Lower leg skin (tissue), 3 donors: Measurements from ENCODE around the gene SERPINA4.

Experiments
- POLR2A ChIP-seq, 2 donors: fragments of 450-650 bp; IDR thresholded peaks; one replicate each; pipeline ENCODE4 v1.6.1; 2016 to 2017; ENCODE audit warnings: antibody characterized with exemption in 2 of 2, mild to moderate bottlenecking in 1 of 2, moderate library complexity in 1 of 2
- TF ChIP-seq, protein P1 (sequence below), 3 donors: fragments of 450-650 bp; IDR thresholded peaks; one replicate each; pipeline ENCODE4 v1.5.1; 2016; ENCODE audit warnings: antibody characterized with exemption in 3 of 3, mild to moderate bottlenecking in 3 of 3, moderate library complexity in 2 of 3

- TF ChIP-seq, protein P1, sequence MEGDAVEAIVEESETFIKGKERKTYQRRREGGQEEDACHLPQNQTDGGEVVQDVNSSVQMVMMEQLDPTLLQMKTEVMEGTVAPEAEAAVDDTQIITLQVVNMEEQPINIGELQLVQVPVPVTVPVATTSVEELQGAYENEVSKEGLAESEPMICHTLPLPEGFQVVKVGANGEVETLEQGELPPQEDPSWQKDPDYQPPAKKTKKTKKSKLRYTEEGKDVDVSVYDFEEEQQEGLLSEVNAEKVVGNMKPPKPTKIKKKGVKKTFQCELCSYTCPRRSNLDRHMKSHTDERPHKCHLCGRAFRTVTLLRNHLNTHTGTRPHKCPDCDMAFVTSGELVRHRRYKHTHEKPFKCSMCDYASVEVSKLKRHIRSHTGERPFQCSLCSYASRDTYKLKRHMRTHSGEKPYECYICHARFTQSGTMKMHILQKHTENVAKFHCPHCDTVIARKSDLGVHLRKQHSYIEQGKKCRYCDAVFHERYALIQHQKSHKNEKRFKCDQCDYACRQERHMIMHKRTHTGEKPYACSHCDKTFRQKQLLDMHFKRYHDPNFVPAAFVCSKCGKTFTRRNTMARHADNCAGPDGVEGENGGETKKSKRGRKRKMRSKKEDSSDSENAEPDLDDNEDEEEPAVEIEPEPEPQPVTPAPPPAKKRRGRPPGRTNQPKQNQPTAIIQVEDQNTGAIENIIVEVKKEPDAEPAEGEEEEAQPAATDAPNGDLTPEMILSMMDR (IDR thresholded peaks at IDR 0.05) = no peak
- no peak for TF ChIP-seq POLR2A (IDR thresholded peaks at IDR 0.05)
Observed at GRCh38 chr14:94517248-94517640, 44.0 kb upstream of the SERPINA4 start.
